Effector CD8-positive, alpha-beta T cell (primary cell): ENCODE results near the gene HPGDS.
"Not testable (repeated sequence)": the region's sequence is repeated elsewhere in the genome, so short reads cannot be mapped to it uniquely, and the experiment has no call there.

Source experiments
- DNase-seq: peaks from one replicate; lab custom pipeline; 2025; lab: John Stamatoyannopoulos, UW

Gene HPGDS

GRCh38 chr4:94325835-94326234, 16.8 kb downstream of the HPGDS start:
- DNase-seq, result no peak

GRCh38 chr4:94319927-94320326, 22.7 kb downstream of the HPGDS start:
- not testable (repeated sequence) for DNase-seq

GRCh38 chr4:94307231-94307871, 35.3 kb downstream of the HPGDS start:
- no peak for DNase-seq

GRCh38 chr4:94306713-94307112, 35.9 kb downstream of the HPGDS start:
- DNase-seq, result no peak

- no peak for DNase-seq
Measured at GRCh38 chr4:94305466-94306225, 37.0 kb downstream of the HPGDS start.

- DNase-seq, result no peak
Measured at GRCh38 chr4:94304365-94304971, 38.2 kb downstream of the HPGDS start.

GRCh38 chr4:94302191-94302590, 40.4 kb downstream of the HPGDS start:
- no peak for DNase-seq

GRCh38 chr4:94298725-94299252, 43.8 kb downstream of the HPGDS start:
- no peak for DNase-seq

- not testable (repeated sequence) for DNase-seq
Measured at GRCh38 chr4:94295473-94295872, 47.2 kb downstream of the HPGDS start.

- DNase-seq, result not testable (repeated sequence)
Measured at GRCh38 chr4:94293981-94294380, 48.7 kb downstream of the HPGDS start.

GRCh38 chr4:94290245-94290644, 52.4 kb downstream of the HPGDS start:
- no peak for DNase-seq

GRCh38 chr4:94285666-94286065, 57.0 kb downstream of the HPGDS start:
- DNase-seq, result no peak

- DNase-seq, result no peak
Measured at GRCh38 chr4:94284889-94285288, 57.7 kb downstream of the HPGDS start.

- DNase-seq, result no peak
Measured at GRCh38 chr4:94278781-94279180, 63.9 kb downstream of the HPGDS start.

GRCh38 chr4:94277534-94277933, 65.1 kb downstream of the HPGDS start:
- DNase-seq, result no peak

- no peak for DNase-seq
Measured at GRCh38 chr4:94276204-94276603, 66.4 kb downstream of the HPGDS start.

GRCh38 chr4:94274912-94275311, 67.7 kb downstream of the HPGDS start:
- DNase-seq, result no peak

- DNase-seq, result no peak
Measured at GRCh38 chr4:94271248-94271647, 71.4 kb downstream of the HPGDS start.

- DNase-seq, result no peak
Measured at GRCh38 chr4:94267037-94267436, 75.6 kb downstream of the HPGDS start.

- DNase-seq, result no peak
Measured at GRCh38 chr4:94262163-94263016, 80.2 kb downstream of the HPGDS start.

- no peak for DNase-seq
Measured at GRCh38 chr4:94256828-94257227, 85.8 kb downstream of the HPGDS start.
